Panc1 (cell line): ENCODE data around the gene PTEN.

Experiments used
- POLR2AphosphoS5 ChIP-seq: IDR thresholded peaks from 2 replicates; pipeline ENCODE4 v1.6.1; 2012; ENCODE audit warnings: mild to moderate bottlenecking, low read depth, low read length, moderate library complexity
- SIN3A ChIP-seq: IDR thresholded peaks from 2 replicates; pipeline ENCODE4 v1.6.1; 2012; ENCODE audit warnings: low read depth, mild to moderate bottlenecking, low read length, moderate library complexity, borderline replicate concordance; ENCODE audit not compliant: insufficient read depth
- TF ChIP-seq, protein P1 (sequence below): fragments of 450-650 bp; IDR thresholded peaks from 2 replicates; pipeline ENCODE4 v1.5.1; 2017; ENCODE audit warnings: mild to moderate bottlenecking
- TF ChIP-seq, protein P2 (sequence below), 2 experiments: IDR thresholded peaks; 2 replicates each; pipeline ENCODE4 v1.6.1; 2011 to 2012; ENCODE audit warnings: low read depth in 2 of 2, control low read depth in 1 of 2, low read length in 1 of 2, mild to moderate bottlenecking in 1 of 2, moderate library complexity in 1 of 2; ENCODE audit not compliant: insufficient read depth in 1 of 2

DNA sequence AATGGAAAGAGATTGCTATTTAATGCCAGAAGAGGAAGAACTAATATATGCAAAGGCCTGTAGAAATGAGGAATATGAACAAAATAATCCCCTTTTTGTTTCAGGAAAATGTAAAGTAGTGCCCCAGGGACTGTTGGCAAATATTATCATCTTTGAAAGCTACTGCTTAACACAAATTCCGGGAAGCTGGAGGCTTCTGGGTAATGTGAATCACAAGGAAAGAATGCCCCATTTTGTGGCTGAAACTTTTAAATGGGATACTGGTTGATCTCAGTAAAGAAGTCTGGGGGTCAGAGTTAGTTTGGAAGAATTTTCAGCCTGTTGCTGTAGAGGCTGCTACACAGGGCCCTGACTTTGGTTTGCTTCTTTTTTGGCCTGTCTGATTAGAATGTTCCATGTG lies 141.0 kb downstream of the PTEN start:
- TF ChIP-seq, protein P1, sequence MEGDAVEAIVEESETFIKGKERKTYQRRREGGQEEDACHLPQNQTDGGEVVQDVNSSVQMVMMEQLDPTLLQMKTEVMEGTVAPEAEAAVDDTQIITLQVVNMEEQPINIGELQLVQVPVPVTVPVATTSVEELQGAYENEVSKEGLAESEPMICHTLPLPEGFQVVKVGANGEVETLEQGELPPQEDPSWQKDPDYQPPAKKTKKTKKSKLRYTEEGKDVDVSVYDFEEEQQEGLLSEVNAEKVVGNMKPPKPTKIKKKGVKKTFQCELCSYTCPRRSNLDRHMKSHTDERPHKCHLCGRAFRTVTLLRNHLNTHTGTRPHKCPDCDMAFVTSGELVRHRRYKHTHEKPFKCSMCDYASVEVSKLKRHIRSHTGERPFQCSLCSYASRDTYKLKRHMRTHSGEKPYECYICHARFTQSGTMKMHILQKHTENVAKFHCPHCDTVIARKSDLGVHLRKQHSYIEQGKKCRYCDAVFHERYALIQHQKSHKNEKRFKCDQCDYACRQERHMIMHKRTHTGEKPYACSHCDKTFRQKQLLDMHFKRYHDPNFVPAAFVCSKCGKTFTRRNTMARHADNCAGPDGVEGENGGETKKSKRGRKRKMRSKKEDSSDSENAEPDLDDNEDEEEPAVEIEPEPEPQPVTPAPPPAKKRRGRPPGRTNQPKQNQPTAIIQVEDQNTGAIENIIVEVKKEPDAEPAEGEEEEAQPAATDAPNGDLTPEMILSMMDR, result no peak
- TF ChIP-seq SIN3A (no peak), POLR2AphosphoS5 (no peak)
- TF ChIP-seq, protein P2, sequence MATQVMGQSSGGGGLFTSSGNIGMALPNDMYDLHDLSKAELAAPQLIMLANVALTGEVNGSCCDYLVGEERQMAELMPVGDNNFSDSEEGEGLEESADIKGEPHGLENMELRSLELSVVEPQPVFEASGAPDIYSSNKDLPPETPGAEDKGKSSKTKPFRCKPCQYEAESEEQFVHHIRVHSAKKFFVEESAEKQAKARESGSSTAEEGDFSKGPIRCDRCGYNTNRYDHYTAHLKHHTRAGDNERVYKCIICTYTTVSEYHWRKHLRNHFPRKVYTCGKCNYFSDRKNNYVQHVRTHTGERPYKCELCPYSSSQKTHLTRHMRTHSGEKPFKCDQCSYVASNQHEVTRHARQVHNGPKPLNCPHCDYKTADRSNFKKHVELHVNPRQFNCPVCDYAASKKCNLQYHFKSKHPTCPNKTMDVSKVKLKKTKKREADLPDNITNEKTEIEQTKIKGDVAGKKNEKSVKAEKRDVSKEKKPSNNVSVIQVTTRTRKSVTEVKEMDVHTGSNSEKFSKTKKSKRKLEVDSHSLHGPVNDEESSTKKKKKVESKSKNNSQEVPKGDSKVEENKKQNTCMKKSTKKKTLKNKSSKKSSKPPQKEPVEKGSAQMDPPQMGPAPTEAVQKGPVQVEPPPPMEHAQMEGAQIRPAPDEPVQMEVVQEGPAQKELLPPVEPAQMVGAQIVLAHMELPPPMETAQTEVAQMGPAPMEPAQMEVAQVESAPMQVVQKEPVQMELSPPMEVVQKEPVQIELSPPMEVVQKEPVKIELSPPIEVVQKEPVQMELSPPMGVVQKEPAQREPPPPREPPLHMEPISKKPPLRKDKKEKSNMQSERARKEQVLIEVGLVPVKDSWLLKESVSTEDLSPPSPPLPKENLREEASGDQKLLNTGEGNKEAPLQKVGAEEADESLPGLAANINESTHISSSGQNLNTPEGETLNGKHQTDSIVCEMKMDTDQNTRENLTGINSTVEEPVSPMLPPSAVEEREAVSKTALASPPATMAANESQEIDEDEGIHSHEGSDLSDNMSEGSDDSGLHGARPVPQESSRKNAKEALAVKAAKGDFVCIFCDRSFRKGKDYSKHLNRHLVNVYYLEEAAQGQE (IDR thresholded peaks at IDR 0.05; ENCODE audit: insufficient read depth in 1 of 2, low read depth in 2 of 2, low read length in 1 of 2), result no peak
